ENCODE measurements around the gene GSTM5. TPM values are rescaled to one million over a fixed set of nuclear protein-coding genes. Genes with fewer than 3 reads are reported as not detected.
"Not testable (repeated sequence)": the region's sequence is repeated elsewhere in the genome, so short reads cannot be mapped to it uniquely, and the experiment has no call there.

GSTM5 gene
- not detected for total RNA-seq

DNA sequence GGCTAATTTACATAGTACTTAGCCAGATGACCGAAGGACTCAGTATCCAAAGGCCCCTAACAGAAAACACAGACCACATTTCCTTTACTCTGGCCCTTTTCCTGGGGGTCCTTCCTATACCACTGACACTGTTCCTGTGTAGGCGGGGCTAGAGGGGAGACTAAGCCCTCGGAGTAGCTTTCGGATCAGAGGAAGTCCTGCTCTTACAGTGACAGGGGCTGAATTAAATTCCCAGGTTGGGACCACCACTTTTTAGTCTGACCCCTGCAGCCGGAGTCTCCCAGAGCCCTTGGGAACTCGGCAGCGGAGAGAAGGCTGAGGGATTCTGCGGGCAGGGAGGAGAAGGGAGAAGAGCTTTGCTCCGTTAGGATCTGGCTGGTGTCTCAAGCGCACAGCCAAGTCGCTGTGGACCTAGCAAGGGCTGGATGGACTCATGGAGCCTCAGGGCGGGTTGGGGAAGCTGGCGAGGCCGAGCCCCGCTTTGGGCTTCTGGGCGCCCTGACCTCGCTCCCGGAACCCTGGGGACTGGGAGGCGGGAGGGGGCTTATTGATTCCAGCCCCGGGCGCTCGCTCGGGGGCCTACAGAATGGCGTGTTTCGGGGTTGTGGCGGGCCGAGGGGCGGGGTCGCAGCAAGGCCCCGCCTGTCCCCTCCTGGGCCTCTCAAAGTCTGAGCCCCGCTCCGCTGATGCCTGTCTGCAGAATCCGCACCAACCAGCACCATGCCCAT lies at the start of gene GSTM5:
TSS of gene GSTM5 (plus strand) at position 659 of the 728 bp plus-strand sequence. CDS start at position 721, 62 bp downstream.
- H3K4me1 ChIP-seq (ENCODE audit: insufficient read depth, low read length); H3K4me3 ChIP-seq (ENCODE audit: low read length); H3K9me3 ChIP-seq (ENCODE audit: low read depth, low read length); H3K27me3 ChIP-seq (ENCODE audit: insufficient read depth, low read length): not testable (repeated sequence)

DNA sequence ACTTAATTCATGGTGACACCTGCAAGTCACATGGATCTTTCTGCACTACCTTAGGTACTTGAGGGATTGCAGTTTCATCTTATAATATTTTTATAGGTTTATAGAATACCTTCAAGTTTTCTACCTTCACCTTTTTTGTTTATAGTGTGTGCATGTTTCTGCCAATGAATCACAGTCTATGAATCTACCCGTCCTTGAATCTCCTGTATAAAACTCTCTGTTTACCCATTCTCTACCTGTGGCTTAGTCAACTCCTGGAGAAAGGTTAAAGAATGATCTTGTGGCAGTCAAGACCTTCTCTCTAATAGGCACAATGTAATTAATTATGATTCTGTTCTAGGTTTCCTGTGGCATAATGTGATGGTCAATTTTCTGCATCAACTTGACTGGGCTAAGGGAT lies 47.4 kb upstream of the GSTM5 start:
- Histone ChIP-seq H3K9me3 (ENCODE audit: low read depth, low read length) (no peaks in the 10 kb centered on the region), H3K27me3 (ENCODE audit: insufficient read depth, low read length) (no peaks in the 10 kb centered on the region), H3K4me3 (ENCODE audit: low read length) (no peak overlapping the region), H3K4me1 (ENCODE audit: insufficient read depth, low read length) (peaks cover 12% of the 10 kb centered on the region)

DNA sequence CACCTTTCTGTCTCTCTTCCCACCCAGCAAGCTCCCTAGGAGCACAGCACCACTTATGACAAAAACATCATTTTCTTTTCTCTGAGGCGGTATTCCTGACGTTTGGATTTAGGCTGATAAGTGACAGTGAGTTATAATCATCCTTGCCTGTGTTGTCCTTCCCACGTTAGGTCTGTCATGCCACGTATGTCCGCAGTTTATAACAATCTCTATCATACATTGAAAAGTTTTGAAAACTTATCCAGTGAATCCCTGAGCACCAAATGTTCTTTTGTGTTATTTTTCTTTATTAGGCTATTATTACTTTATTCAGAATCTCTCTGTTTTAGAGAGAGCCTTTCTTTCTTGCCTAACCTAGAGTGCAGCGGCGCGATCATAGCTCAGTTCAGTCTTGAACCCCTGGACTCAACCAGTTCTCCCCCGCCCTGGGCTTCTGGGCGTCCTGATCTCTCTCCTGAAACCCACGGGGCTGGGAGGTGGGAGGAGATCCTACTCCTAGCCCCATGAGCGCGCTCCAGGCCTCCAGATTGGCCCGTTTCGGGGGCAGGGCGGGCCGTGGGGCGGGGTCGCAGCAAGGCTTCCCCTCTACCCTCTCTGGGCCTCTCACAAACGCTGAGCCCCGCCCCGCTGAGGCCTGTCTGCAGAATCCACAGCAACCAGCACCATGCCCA lies 44.5 kb upstream of the GSTM5 start, which contains the start of gene GSTM2:
TSS of gene GSTM2 (plus strand) at position 606 of the 671 bp plus-strand sequence. CDS start at position 665, 59 bp downstream.
- H3K9me3 ChIP-seq (ENCODE audit: low read depth, low read length) = no peaks in the 10 kb centered on the region
- H3K4me1 ChIP-seq (ENCODE audit: insufficient read depth, low read length) = peaks cover 12% of the 10 kb centered on the region
- H3K27me3 ChIP-seq (ENCODE audit: insufficient read depth, low read length) = no peaks in the 10 kb centered on the region
- H3K4me3 ChIP-seq (ENCODE audit: low read length) = no peak within 1 kb of the TSS

DNA sequence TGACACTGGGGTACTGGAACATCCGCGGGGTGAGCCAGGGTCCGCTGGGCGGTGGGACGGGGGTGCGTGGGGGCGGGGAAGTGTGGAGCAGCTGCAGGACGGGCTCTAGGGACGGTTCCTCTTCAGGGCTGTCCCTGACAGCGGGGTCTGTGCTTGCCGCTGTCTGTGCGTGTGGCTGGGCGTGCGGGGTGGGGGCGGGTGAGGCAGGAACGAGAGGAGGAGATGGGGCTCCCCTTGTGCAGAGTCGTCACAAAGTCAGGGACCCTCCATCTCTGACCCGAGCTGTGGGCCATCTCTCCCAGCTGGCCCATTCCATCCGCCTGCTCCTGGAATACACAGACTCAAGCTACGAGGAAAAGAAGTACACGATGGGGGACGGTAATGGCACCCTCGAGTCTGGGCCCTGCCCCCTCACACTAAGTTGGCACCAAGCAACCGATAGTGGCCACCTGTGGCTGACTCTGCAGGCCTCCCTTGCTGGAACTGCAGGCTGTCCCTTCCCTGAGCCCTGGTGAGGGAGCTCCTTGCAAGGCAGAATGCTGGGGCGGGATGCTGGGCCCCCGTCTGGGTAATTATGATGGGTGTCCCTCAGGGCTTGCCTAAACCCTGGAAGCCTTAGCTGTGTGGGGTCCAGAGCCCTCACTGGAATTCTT lies 43.8 kb upstream of the GSTM5 start:
- Histone ChIP-seq H3K9me3 (ENCODE audit: low read depth, low read length) (no peaks in the 10 kb centered on the region), H3K27me3 (ENCODE audit: insufficient read depth, low read length) (no peaks in the 10 kb centered on the region), H3K4me1 (ENCODE audit: insufficient read depth, low read length) (peaks cover 12% of the 10 kb centered on the region), H3K4me3 (ENCODE audit: low read length) (no peak overlapping the region)

DNA sequence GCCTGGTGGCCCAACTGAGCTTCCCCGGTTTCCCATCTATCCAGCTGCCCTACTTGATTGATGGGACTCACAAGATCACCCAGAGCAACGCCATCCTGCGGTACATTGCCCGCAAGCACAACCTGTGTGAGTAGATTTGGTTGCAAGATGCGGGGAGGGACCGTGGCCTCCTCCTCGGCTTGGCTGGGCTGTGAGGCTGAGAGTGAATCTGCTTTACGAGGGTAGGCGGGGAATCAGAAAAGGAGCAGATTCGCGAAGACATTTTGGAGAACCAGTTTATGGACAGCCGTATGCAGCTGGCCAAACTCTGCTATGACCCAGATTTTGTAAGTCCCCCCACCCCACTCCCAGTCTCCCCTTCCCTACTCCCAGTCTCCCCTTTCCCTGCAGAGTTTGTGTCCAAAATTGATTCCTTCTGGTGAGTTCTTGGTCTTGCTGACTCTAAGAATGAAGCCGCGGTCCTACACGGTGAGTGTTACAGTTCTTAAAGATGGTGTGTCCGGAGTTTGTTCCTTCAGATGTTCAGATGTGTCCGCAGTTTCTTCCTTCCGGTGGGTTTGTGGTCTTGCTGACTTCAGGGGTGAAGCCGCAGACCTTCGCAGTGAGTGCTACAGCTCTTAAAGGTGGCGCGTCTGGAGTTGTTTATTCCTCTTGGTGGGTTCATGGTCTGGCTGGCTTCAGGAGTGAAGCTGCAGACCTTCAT lies 42.7 kb upstream of the GSTM5 start:
- H3K4me1 ChIP-seq (ENCODE audit: insufficient read depth, low read length) = peaks cover 12% of the 10 kb centered on the region
- H3K4me3 ChIP-seq (ENCODE audit: low read length) = no peak overlapping the region
- no peaks in the 10 kb centered on the region for H3K27me3 ChIP-seq (ENCODE audit: insufficient read depth, low read length)
- H3K9me3 ChIP-seq (ENCODE audit: low read depth, low read length) = no peaks in the 10 kb centered on the region

DNA sequence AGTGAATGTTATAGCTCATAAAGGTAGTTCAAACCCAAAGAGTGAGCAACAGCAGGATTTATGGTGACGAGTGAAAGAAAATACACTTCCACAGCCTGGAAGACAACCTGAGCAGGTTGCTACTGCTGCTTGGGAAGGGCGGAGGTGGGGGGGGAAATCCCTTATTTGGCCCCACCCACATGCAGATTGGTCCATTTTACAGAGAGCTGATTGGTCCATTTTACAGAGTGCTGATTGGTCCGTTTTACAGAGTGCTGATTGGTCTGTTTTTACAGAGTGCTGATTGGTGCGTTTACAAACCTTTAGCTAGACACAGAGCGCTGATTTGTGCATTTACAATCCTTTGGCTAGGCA lies 42.1 kb upstream of the GSTM5 start:
- peaks cover 12% of the 10 kb centered on the region for H3K4me1 ChIP-seq (ENCODE audit: insufficient read depth, low read length)
- not testable (repeated sequence) for H3K27me3 ChIP-seq (ENCODE audit: insufficient read depth, low read length); H3K4me3 ChIP-seq (ENCODE audit: low read length); H3K9me3 ChIP-seq (ENCODE audit: low read depth, low read length)

DNA sequence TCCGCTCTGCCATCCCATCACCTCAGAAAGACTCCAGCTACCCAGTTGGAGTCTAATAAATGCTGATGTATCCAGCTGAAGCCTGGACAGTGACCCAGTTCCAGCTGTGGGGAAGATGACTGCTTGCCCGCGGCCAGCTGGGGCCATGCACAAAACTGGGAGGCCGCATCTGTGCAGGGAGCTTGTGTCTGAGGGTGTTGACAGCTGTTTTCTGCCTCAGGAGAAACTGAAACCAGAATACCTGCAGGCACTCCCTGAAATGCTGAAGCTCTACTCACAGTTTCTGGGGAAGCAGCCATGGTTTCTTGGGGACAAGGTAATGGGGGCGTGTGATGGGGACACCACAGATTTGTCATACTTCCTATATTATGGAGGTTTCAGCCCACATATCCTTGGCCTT lies 41.0 kb upstream of the GSTM5 start:
- Histone ChIP-seq H3K9me3 (ENCODE audit: low read depth, low read length) (no peaks in the 10 kb centered on the region), H3K4me1 (ENCODE audit: insufficient read depth, low read length) (peaks cover 12% of the 10 kb centered on the region), H3K4me3 (ENCODE audit: low read length) (no peak overlapping the region), H3K27me3 (ENCODE audit: insufficient read depth, low read length) (no peaks in the 10 kb centered on the region)

DNA sequence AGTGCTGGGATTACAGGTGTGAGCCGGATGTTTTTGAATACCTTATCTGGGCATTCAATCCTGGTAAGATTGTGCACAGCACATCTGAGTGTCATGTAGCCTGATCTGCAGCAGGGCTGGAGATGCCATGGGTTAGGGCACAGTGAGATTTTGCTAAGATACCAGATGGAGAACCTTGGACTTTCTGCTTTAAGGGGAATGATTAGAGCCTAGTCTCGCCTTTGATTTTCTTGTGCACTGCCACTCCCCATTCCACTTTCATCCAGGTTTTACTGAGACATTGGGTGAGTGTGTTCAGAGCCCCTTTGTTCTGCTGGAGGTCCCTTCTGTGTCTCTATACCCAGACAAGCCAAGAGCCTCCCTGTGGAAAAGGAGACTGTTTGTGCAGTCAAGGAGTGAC lies 38.2 kb upstream of the GSTM5 start:
- not testable (repeated sequence) for H3K4me1 ChIP-seq (ENCODE audit: insufficient read depth, low read length); H3K9me3 ChIP-seq (ENCODE audit: low read depth, low read length); H3K27me3 ChIP-seq (ENCODE audit: insufficient read depth, low read length); H3K4me3 ChIP-seq (ENCODE audit: low read length)

DNA sequence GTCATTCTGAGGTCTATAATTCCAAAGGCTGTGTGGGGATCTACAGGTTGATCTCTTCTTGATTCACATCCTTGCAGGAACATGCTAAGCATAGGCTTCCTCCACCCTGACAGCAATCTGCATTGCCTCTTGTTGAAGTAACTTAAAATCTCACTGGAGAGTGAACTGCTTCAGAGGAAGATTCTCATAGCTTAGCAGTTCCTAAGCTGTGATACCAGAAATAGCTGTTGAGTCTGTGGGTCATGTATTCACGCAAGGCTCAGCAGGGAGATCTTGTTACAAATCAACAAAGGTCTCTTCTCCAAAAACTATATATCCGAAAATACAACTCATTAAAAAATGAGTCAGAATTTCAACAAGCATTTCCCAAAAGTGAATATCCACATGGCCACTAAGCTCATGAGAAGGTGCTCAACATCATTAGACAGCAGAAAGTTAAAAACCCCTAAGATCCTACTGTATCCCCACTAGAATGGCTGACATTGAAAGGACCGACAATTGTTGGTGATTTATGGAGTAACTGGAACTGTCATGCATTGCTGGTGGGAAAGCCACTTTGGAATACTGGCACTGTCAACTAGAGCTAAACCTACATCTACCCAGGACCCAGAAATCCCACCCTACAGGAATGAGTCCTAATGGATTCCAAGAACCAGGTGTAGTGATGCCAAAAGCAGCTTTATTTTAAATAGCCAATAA lies 35.2 kb upstream of the GSTM5 start:
- not testable (repeated sequence) for H3K9me3 ChIP-seq (ENCODE audit: low read depth, low read length); H3K4me1 ChIP-seq (ENCODE audit: insufficient read depth, low read length); H3K4me3 ChIP-seq (ENCODE audit: low read length); H3K27me3 ChIP-seq (ENCODE audit: insufficient read depth, low read length)

DNA sequence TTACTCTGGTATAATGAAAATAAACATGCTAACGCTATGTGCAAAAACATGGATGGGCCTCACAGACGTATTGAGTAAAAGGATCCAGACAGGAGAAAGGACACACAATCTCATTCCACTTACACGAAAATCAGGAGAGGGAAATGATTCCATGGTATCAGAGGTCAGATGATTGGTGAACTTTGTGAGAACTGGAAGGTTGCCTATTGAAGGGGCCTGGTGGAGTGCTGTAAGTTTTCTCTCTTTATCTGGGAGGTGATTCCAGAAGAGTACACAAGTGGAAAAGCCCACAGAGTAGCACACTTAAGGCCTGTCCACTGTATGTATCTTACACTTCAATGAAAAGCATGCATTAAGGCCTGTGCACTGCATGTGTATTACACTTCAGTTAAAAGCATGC lies 34.6 kb upstream of the GSTM5 start:
- no peak overlapping the region for H3K4me3 ChIP-seq (ENCODE audit: low read length)
- no peaks in the 10 kb centered on the region for H3K27me3 ChIP-seq (ENCODE audit: insufficient read depth, low read length)
- H3K4me1 ChIP-seq (ENCODE audit: insufficient read depth, low read length) = no peaks in the 10 kb centered on the region
- no peaks in the 10 kb centered on the region for H3K9me3 ChIP-seq (ENCODE audit: low read depth, low read length)

DNA sequence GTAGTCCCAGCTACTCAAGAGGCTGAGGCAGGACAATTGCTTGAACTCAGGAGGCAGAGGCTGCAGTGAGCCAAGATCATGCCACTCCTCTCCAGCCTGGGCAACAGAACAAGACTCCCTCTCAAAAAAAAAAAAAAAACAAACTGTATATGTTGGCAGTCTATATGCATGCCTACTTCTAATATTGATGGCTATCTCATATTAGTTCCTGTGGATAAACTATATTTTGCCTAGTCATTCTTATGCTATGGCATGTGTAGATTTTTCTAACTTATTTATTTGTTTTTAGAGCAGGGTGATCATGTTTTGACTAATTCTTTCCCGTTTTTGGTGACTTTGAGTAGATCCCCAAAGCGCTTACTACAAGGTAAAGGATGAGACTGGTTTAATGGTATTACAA lies 33.4 kb upstream of the GSTM5 start:
- not testable (repeated sequence) for H3K4me3 ChIP-seq (ENCODE audit: low read length); H3K27me3 ChIP-seq (ENCODE audit: insufficient read depth, low read length); H3K9me3 ChIP-seq (ENCODE audit: low read depth, low read length); H3K4me1 ChIP-seq (ENCODE audit: insufficient read depth, low read length)

DNA sequence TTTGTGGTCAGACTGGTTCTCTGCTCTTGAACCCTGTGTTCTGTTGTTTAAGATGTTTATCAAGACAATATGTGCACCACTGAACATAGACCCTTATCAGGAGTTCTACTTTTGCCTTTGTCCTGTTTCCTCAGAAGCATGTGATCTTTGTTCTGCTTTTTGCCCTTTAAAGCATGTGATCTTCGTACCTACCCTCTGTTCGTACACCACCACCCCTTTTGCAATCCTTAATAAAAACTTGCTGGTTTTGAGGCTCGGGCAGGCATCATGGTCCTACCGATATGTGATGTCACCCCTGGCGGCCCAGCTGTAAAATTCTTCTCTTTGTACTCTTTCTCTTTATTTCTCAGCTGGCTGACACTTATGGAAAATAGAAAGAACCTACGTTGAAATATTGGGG lies 27.3 kb upstream of the GSTM5 start:
- H3K9me3 ChIP-seq (ENCODE audit: low read depth, low read length) = not testable (repeated sequence)

DNA sequence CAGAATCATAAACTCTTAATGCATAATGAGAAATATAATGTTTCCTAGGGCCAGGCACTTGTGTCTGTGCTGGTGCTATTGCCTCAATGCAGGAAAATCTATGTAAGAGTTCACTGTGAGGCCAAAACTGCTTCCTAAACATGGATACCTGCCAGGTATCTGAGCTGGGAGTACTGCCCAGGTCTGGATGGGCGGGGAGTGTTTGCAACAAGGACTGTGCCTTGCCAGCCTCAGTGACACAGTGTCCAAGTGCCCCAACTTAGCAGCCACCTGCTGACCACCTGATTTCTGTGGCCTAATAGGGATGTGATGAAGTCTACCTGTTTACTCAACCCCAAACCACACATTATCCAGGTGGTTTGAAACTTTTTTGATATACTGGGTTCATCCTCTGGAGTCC lies 26.7 kb upstream of the GSTM5 start:
- H3K9me3 ChIP-seq (ENCODE audit: low read depth, low read length); H3K4me1 ChIP-seq (ENCODE audit: insufficient read depth, low read length); H3K27me3 ChIP-seq (ENCODE audit: insufficient read depth, low read length); H3K4me3 ChIP-seq (ENCODE audit: low read length): not testable (repeated sequence)

More for the DNA sequence above, 27.3 kb upstream of the GSTM5 start:
- not testable (repeated sequence) for H3K27me3 ChIP-seq (ENCODE audit: insufficient read depth, low read length); H3K4me1 ChIP-seq (ENCODE audit: insufficient read depth, low read length); H3K4me3 ChIP-seq (ENCODE audit: low read length)

DNA sequence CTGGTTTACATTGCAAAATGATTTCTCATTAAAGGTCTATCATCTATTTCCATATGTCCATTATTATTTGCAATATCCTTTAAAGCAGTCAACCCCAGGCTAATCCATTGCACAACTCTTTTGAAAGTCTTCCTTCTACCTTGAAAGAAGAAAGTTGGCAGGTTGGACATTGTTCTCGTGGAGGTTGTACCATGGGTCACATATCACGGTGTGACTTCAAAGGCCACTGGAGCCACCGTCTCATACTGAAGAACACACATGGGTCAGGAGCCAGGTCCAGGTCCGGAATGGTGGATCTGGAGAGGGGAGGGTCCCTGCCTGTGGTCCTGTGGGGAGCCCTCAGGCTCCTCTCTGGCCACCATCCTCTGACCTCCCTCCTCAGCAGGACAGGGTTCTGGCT lies 26.2 kb upstream of the GSTM5 start:
- not testable (repeated sequence) for H3K4me3 ChIP-seq (ENCODE audit: low read length); H3K9me3 ChIP-seq (ENCODE audit: low read depth, low read length); H3K4me1 ChIP-seq (ENCODE audit: insufficient read depth, low read length); H3K27me3 ChIP-seq (ENCODE audit: insufficient read depth, low read length)

DNA sequence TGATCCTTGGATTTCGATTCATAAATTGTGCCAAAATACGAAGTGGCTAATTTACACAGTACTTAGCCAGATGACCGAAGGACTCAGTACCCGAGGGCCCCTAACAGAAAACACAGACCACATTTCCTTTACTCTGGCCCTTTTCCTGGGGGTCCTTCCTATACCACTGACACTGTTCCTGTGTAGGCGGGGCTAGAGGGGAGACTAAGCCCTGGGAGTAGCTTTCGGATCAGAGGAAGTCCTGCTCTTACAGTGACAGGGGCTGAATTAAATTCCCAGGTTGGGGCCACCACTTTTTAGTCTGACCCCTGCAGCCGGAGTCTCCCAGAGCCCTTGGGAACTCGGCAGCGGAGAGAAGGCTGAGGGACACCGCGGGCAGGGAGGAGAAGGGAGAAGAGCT lies 24.9 kb upstream of the GSTM5 start:
- H3K4me1 ChIP-seq (ENCODE audit: insufficient read depth, low read length); H3K9me3 ChIP-seq (ENCODE audit: low read depth, low read length); H3K4me3 ChIP-seq (ENCODE audit: low read length); H3K27me3 ChIP-seq (ENCODE audit: insufficient read depth, low read length): not testable (repeated sequence)

Data from mononuclear cell (primary cell).